Panc1 (cell line): ENCODE results near the gene PLAC8. TPM values are rescaled to one million over a fixed set of nuclear protein-coding genes. Genes with fewer than 3 reads are reported as not detected.
"Not testable (repeated sequence)": the region's sequence is repeated elsewhere in the genome, so short reads cannot be mapped to it uniquely, and the experiment has no call there.

Experiments
- ATAC-seq: fragments of 200-7000 bp; cut with Tn5 transposase; 2 replicates; pipeline ENCODE4 v1.9.1; 2020; ENCODE audit warnings: mild to moderate bottlenecking, moderate library complexity
- BruUV-seq: library from RNA; stranded (reverse); fragments of 400-500 nt; replicated peaks from 2 replicates; lab custom pipeline; 2021; lab: Mats Ljungman, UMichigan
- CTCF ChIA-PET: fragments of 300-600 bp; sonication (Branson Sonifier 250); formaldehyde crosslinking; loops from one replicate; lab custom pipeline; 2022; ENCODE audit warnings: antibody characterized with exemption; lab: Charles Lee
- POLR2A ChIA-PET: fragments of 300-600 bp; sonication (Branson Sonifier 250); formaldehyde crosslinking; loops from one replicate; lab custom pipeline; 2022; ENCODE audit warnings: antibody characterized with exemption; lab: Charles Lee
- DNase-seq: peaks from one replicate; pipeline ENCODE4 v3.0.0-alpha.2; 2010; ENCODE audit warnings: low read depth, low spot score
- H3K27ac ChIP-seq: 2 replicates; pipeline ENCODE4 v1.5.1; 2011; ENCODE audit warnings: mild to moderate bottlenecking, low read length, inconsistent platforms
- H3K27me3 ChIP-seq: fragments of 200-500 bp; sonication (Bioruptor generic); 2 replicates; pipeline ENCODE4 v1.6.0; 2014; ENCODE audit warnings: low read length, inconsistent platforms; ENCODE audit not compliant: control insufficient read depth, insufficient read depth
- H3K36me3 ChIP-seq: fragments of 200-500 bp; sonication (Bioruptor generic); 2 replicates; pipeline ENCODE4 v1.5.1; 2014; ENCODE audit warnings: inconsistent platforms, mild to moderate bottlenecking, low read length, moderate library complexity; ENCODE audit not compliant: control insufficient read depth, insufficient read depth
- H3K4me1 ChIP-seq: 2 replicates; pipeline ENCODE4 v1.5.1; 2011; ENCODE audit warnings: inconsistent platforms, mild to moderate bottlenecking, low read length, moderate library complexity; ENCODE audit not compliant: control insufficient read depth, insufficient read depth
- H3K4me3 ChIP-seq, 2 experiments: 2 replicates each; pipeline ENCODE4 v1.5.1; 2011 to 2012; ENCODE audit warnings: low read depth in 2 of 2, low read length in 2 of 2, mild to moderate bottlenecking in 2 of 2, inconsistent platforms in 1 of 2, moderate library complexity in 1 of 2
- H3K9me3 ChIP-seq: fragments of 200-500 bp; sonication (Bioruptor generic); 2 replicates; pipeline ENCODE4 v1.5.1; 2014; ENCODE audit warnings: low read depth, mild to moderate bottlenecking, inconsistent platforms, low read length, moderate library complexity; ENCODE audit not compliant: control insufficient read depth, insufficient read depth
- CTCF ChIP-seq: fragments of 450-650 bp; IDR thresholded peaks from 2 replicates; pipeline ENCODE4 v1.5.1; 2017; ENCODE audit warnings: mild to moderate bottlenecking
- POLR2AphosphoS5 ChIP-seq: IDR thresholded peaks from 2 replicates; pipeline ENCODE4 v1.6.1; 2012; ENCODE audit warnings: mild to moderate bottlenecking, low read depth, low read length, moderate library complexity
- REST ChIP-seq, 2 experiments: IDR thresholded peaks; 2 replicates each; pipeline ENCODE4 v1.6.1; 2011 to 2012; ENCODE audit warnings: low read depth in 2 of 2, control low read depth in 1 of 2, low read length in 1 of 2, mild to moderate bottlenecking in 1 of 2, moderate library complexity in 1 of 2; ENCODE audit not compliant: insufficient read depth in 1 of 2
- SIN3A ChIP-seq: IDR thresholded peaks from 2 replicates; pipeline ENCODE4 v1.6.1; 2012; ENCODE audit warnings: low read depth, mild to moderate bottlenecking, low read length, moderate library complexity, borderline replicate concordance; ENCODE audit not compliant: insufficient read depth
- TCF7L2 ChIP-seq: IDR thresholded peaks from 2 replicates; pipeline ENCODE4 v1.6.1; 2011; ENCODE audit warnings: mild to moderate bottlenecking, low read depth, low read length, inconsistent platforms
- in situ Hi-C: cut with HindIII; loops from 2 replicates; pipeline ENCODE4 v1.10.0; 2016; ENCODE audit warnings: low sequenced_read_pairs, low pct_unique_long_range_greater_than_20kb
- intact Hi-C: fragments of 100-400 bp; cut with micrococcal nuclease; formaldehyde crosslinking; loops from one replicate; pipeline ENCODE4 v1.10.0; 2022; ENCODE audit not compliant: unreplicated experiment
- total RNA-seq: library from RNA; stranded (reverse); gene quantifications from one replicate; pipeline ENCODE4 v1.2.1, GENCODE V29; 2021; ENCODE audit not compliant: unreplicated experiment

PLAC8 gene
- total RNA-seq, 1 experiment from 2014 or later = 154 TPM

- peaks cover 16% of the 10 kb centered on the region for H3K4me1 ChIP-seq
- ChIA-PET CTCF (no interaction called here), POLR2A (no interaction called here)
- no peak for DNase-seq
- H3K9me3 ChIP-seq = no peaks in the 10 kb centered on the region
- TF ChIP-seq TCF7L2 (no peak), POLR2AphosphoS5 (no peak), CTCF (no peak), SIN3A (no peak), REST (IDR thresholded peaks at IDR 0.05; ENCODE audit: insufficient read depth in 1 of 2, low read depth in 2 of 2, low read length in 1 of 2) (no peak)
- ATAC-seq = no peak
- no peaks in the 10 kb centered on the region for H3K36me3 ChIP-seq
- no peaks in the 10 kb centered on the region for H3K27me3 ChIP-seq
- no peak overlapping the region for H3K4me3 ChIP-seq
- H3K27ac ChIP-seq = peak overlapping the region; percentile 51; the same call in 1 of the 2 replicates
- BruUV-seq = no TSS peak
- in situ Hi-C loops (no loop called here), intact Hi-C loops (no loop called here)
These were observed 32.3 kb upstream of the PLAC8 start for GRCh38 chr4:83146841-83147240.

GRCh38 chr4:83145776-83146175 is 31.2 kb upstream of the PLAC8 start:
- POLR2A ChIA-PET, H3K4me3 ChIP-seq, H3K27me3 ChIP-seq, CTCF ChIA-PET, DNase-seq, BruUV-seq, intact Hi-C loops, H3K36me3 ChIP-seq, in situ Hi-C loops, ATAC-seq, H3K9me3 ChIP-seq: not testable (repeated sequence)
- Histone ChIP-seq H3K27ac (peak overlapping the region; percentile 1; the same call in 1 of the 2 replicates), H3K4me1 (peaks cover 16% of the 10 kb centered on the region)

GRCh38 chr4:83139514-83140156 is 25.1 kb upstream of the PLAC8 start:
- ChIA-PET CTCF (interaction anchor here (0.6 kb wide), 1 partner anchor 9 kb away, joined by 3 read pairs; no protein-coding TSS in a partner anchor), POLR2A (no interaction called here)
- DNase-seq = no peak
- Histone ChIP-seq H3K27ac (no peak overlapping the region; the same call in 1 of the 2 replicates), H3K9me3 (no peaks in the 10 kb centered on the region; the same call in 1 of the 2 replicates), H3K36me3 (no peaks in the 10 kb centered on the region), H3K4me3 (no peak overlapping the region), H3K27me3 (no peaks in the 10 kb centered on the region), H3K4me1 (no peaks in the 10 kb centered on the region)
- in situ Hi-C loops (no loop called here), intact Hi-C loops (no loop called here)
- ATAC-seq = no peak
- TF ChIP-seq TCF7L2 = no peak
- no peak for TF ChIP-seq POLR2AphosphoS5
- TF ChIP-seq CTCF = no peak
- TF ChIP-seq SIN3A = no peak
- no peak for TF ChIP-seq REST (IDR thresholded peaks at IDR 0.05; ENCODE audit: insufficient read depth in 1 of 2, low read depth in 2 of 2, low read length in 1 of 2)
- no TSS peak for BruUV-seq
